ENCODE results near the gene TNS3.

TNS3 gene

DNA sequence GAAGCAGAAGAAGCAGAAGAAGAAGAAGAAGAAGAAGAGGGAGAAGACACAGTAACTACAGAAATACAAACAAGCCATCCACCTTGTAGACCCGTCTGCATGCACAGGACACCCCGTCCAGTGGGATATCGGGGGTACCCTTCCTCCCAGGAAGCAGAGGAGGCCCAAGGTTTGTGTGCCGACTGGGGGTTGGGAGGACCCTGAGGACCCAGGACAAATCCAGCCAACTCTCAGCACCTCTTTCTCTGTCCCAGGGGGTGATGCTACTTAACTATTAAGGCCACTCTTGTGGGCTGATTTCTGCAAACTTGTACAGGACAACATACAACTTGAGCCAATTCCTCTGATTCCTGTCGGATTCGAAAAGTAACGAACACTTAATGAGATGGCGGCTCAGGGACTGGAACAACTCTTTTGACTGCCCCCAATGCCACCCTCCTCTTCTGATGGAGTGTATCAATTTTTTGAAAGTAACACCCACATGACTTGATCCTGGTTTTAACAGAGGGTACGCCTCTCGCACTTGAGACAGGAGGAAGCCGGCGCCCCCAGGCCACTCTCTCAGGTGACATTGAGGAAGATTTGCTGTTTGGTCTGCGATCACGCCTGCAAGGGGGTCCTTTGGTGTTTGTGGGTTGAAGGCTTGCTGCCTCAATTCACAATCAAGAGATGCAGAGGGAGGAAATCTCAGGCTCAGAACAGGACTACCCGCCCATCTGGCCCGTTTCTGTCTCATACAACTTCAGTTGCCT, 192.6 kb downstream of the TNS3 start:
- DNase-seq (ENCODE audit: low read depth, low spot score), result no peak

DNA sequence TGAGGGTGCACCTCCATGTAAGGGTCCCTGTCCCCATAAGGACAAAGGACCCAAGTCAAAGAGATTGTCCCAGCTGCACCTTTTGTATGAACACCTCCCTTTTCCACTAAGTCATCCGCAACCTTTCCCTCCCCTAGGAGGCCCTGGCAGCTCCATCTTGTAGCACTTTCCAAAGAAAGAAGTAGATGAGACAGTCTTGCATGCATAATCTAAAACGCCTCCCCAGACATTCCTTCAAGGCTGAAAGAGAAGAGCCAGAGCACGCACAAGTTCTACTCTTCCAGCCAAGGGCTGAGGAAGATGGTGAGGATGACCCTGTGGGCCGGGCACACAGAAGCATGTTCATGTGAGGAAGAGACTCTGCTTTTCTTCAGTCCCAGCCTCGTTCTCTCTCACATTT, 194.4 kb downstream of the TNS3 start:
- DNase-seq (ENCODE audit: low read depth, low spot score), result no peak

DNA sequence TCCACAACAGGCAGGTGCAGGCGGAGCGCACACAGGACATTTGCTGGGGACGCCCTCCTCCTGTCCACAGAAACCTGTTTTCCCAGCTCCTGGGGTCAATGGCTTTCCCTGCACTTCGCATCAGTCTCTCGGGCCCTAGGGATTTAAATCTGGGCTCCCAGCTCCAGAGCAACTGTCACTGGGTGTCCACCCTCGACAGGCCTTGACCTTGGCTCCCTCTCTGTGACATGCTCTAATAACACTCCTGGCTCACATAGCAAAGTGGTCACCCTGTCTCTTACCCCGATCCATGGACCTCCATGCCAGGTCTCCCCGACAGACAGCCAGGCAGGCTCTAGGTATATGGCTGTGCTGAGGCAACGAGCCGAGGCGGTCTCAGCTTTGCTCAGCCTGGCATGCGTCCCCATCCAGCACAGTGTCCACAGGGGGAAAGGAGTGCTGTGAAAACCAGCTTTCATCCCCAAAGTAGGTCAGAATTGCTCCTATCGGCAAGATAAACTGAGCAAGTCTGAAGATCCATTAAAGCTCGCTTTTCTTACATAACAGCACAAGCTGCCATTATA, 195.6 kb downstream of the TNS3 start:
- DNase-seq (ENCODE audit: low read depth, low spot score), result no peak

DNA sequence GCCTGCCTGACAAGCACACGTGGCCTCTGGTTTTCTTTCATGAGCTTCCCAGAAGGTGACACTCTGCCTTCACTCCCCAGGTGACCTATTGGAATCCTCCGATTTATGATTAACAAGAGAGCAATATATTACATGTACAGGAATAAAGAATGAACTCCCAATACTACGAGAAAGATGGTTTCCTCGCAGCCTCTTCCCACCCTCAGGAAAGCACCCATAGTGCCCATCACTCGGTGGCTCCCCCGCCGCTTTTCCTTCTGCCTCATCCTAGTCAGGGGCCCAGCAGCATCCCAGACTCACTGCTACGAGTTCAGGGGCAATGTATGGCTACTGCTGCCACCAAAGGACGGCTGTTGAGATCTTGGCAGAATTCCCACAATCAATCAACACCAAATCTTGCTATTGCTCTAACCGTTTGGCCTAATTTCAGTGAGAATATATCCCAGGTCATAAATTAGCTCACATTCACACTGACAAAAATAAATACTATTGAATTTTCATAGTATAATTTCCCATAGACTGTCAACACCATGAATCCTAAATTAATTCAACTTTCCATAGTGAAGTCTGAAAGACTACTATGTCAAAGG, 196.3 kb downstream of the TNS3 start:
- no peak for DNase-seq (ENCODE audit: low read depth, low spot score)

DNA sequence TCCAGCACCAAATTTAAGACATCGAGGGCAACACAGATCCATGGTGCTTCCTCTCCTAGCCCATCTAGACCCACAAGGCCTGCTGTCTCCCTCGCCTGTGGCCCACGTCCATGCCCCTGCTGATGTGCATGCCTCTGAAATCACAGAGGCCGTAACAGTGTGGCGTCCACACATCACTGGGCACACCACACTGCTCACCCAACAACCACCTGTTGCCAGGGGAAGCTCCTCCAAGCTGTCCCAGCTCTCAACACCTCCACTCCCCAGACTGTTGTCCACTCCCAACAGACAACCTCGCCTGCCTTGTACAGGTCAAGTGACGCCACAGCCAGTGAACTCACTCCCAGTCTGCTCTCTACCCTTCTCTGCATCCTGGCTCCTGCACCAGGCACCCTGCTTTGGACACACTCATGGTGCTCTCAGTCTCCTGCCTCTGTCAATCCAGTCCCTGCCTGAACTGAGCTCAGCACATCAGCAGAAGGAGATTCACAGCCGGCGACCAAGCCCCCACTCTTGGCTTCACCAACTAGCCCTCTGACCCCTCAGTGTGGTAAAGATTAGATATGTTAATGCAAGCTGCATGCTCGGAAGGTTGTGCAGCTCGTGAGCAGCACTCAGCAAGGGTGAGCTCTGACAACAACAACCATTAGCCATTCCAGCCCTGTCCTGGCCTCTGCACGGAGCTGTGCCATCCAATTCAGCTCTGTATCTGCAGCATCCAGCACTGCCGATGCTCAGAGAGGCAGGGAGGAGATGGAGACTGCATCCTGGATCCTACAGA, 197.0 kb downstream of the TNS3 start:
- no peak for DNase-seq (ENCODE audit: low read depth, low spot score)

DNA sequence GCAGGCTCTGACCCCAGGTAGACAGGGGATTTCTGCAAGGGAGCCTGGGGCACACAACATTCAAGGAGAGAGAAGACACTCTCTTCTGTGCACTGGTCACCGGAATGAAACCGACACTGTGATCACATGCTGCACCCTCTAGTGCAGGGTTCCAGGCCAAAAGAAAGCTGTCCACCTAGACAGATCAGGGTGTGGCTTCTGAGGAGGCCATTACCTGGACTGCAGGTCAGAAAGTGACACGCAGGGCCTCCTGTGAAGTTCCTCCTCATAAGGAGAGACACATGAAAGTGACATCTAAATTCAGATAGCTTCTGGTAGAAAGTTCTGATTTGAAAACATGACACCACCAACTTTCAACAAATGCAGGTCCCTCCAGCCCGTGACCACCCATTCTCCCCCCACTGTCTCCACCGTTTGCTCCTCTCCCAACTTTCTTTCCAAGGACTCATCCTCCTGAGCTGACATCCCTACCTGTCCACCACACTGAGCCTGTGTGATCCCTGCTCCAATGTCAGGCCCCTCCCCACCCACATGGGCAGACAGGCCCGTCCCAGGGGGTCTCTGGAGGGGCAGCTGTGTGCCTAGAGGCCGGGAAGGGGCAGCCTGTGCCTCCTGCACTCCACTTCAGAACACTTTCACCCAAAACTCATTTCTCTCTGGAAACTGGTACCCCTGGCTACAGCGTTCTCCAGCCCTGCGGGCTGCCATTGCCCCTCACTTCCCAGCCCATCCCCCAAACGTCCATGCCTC, 198.0 kb downstream of the TNS3 start:
- DNase-seq (ENCODE audit: low read depth, low spot score), result no peak

DNA sequence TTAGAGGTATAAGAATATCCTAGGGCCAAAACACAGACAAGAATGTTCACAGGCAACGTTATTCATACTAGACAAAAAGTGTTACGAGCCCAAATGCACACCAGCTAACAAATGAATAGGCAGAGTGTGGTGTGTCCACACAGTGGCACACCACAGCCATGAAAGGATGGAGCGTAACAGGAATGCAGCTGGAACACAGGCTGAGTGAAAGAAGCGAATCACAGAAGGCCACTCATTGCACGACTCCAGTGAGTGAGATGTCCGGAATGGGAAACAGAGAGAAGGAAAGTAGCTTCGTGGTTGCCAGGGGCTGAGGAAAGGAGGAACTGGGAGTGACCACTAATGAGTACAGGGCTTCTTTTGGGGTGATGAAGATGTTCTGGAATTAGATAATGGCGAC, 198.8 kb downstream of the TNS3 start:
- peak; percentile 83 for DNase-seq (ENCODE audit: low read depth, low spot score)

DNA sequence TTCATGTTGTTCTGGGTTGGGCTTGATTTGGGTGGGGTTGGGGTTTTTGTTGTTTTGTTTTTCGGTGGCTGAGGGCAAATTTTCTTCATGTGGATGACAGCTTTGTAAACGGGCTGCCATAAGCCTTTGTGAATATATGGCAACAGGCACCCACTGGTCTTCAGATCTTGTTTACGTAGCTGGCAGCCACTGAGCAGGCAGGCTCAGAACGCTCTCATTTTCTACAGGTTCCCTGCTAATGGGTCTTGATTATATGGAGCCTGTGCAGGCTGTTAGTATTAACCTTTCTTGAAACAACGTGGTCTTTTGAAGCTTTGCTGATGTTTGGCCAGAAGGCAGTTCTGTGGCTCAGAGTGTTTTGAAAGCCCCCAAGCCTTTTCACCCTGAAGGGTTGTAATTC, 199.7 kb downstream of the TNS3 start:
- no peak for DNase-seq (ENCODE audit: low read depth, low spot score)

DNA sequence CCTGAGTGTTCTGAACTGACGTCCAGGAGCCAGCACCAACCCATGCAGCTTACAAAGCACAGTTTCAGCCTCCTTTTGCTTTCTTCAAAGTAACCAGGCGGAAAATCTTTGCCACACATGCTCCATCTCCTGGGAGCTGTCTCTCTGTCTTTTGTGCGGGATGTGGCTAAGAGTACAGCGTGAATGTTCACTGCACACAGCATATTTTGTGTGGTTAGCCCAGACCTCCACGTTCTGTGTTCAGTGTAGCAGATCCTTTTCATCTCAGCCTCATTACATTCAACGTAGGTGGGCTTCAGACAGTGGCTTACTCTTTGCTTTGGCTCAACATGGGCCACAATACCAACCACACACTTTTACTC, 200.8 kb downstream of the TNS3 start:
- peak; percentile 79 for DNase-seq (ENCODE audit: low read depth, low spot score)

DNA sequence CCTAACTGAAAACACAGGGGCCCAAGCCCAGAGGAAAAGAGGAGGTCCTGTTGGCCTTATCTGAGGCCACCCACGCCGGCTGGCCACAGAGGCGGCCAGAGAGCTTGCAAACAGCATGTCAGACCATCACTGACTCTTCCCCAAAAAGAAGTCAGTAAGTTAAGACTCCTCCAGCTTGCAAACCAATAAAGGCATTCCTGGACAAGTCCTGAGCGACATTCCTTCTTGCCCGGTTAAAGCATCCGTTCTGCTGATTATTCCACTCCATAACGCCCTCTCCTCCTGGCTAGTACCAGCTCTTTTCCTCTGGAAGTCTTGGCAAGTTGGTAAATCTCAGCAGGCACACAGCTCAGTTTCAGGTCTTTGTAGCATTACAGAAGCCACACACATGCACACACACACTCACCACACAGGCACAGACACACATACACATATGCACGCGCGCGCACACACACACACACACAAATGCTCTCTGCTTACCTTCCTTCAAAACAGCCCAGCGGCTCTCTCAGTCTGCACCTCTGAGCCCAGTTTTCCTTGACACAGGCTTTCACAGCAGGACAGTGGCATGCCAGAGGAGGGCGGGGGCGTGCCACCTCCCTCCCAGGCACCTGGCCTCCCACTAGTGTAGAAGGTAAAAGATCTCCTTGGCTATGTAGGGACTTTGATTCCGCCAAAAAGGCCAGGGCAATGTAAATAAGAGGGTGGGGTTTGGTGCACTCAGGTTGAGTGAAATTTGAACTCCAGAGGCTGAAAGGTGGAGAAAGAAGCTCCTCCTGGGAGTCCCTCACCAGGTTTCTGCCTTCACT, 201.4 kb downstream of the TNS3 start:
- peak; percentile 80 for DNase-seq (ENCODE audit: low read depth, low spot score)

DNA sequence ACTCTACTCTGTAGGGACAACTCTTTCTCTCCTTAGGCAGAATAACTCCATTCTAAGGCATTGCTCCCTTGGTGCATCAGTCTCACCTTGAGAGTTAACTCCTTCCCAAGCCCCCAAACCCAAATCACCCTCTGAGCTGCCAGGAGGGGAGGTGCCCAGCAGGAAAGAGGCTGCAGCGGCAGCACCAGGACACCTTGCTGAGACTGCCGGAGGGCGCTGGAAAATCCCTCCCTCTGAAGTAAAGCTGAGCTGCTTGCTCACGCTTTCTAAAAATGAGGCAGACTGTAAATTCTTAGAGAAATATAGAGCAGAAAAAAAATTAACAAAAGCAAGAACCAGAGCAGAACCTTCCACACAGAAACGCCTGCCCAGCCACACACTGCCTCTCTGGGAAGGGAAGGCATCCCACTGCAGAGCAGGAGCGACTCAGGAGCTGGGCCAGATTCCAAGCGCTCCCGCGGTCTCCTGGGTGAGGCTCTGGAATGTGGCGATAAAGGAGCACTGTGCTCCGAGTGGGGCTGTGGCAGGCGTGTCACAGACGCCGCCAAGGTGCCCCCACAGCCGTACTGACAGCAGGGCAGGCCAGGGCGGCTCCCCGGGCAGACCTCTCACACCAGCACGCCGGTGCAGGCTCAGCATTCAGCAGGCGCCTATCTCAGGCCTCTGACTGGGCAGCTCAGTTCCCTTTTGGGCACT, 202.1 kb downstream of the TNS3 start:
- DNase-seq (ENCODE audit: low read depth, low spot score), result peak; percentile 96

DNA sequence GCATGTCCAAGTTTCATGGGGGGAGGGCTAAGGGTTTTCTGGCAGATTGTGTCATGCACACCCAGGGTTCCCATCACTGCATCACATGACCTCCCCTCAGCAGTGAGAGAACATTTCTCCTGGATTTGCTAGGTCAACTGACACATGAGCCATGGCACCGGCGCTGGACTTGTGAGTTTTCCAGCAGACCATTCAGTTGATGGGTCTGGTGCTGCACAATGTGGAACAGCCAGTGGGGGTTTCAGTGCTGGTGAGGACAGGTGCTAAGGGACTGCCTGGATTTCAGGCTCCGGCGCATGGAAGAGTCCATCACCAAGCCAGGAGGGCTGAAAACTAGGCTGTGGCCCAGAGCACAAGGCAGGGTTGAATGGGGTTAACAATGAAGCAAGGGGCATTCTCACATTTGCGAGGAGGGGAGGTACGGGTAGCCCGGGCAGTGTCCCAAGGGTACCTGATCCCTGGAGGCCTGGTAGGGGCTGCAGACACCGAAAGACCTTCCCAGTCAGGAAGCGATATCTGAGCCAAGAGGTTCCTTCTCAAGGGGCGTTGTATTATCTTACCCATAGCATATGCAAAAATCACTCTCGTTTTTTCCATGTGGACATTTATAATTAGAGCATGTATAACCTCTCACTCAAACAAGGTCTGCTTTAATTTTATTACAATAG, 203.0 kb downstream of the TNS3 start:
- no peak for DNase-seq (ENCODE audit: low read depth, low spot score)

DNA sequence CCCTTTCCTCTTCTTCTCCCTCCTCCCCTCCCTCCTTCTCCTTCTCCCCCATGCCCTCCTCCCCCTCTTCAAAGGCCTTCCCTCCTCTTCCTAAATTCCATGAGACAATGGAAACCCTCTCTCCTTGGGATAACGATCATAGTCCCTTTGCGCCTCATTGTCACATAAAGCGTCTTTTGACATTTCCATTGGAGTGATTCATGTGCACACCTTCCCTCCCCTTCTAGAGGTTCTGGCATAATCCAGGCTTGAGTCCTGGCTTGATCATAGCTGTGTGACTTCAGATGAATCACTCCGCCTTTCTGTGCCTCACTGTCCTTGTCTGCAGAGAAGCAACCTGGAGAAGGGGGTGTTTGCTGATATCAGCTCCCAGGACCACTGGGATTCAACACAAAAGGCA, 204.2 kb downstream of the TNS3 start:
- no peak for DNase-seq (ENCODE audit: low read depth, low spot score)

DNA sequence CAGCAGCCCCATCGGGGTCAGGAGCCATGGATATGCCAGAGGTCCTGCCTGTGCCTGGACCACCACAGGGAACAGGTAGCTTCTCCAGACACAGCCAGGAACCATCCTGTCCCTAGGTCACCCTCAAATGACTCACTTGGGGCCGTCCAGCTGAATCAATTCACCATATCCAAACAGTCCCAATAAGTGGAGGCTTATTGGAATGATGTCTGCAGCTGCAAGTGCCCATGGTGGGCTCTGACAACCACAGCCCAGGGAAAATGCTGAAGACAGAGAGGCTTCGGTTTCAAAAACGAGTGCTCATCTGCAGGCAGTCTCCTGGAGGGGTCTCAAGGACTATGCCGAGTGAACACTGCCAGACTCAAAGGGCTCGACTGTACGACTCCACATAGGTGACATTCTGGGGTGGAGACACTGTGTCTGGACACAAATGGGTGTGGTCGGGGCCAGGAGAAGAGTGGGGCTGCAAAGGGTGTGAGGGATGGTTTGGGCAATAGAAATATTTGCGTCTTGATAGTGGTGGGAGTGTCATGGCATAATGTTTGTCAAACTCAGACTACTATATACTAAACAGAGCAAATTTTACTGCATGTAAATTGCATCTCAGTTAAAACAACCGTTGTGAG, 204.8 kb downstream of the TNS3 start:
- DNase-seq (ENCODE audit: low read depth, low spot score), result no peak

DNA sequence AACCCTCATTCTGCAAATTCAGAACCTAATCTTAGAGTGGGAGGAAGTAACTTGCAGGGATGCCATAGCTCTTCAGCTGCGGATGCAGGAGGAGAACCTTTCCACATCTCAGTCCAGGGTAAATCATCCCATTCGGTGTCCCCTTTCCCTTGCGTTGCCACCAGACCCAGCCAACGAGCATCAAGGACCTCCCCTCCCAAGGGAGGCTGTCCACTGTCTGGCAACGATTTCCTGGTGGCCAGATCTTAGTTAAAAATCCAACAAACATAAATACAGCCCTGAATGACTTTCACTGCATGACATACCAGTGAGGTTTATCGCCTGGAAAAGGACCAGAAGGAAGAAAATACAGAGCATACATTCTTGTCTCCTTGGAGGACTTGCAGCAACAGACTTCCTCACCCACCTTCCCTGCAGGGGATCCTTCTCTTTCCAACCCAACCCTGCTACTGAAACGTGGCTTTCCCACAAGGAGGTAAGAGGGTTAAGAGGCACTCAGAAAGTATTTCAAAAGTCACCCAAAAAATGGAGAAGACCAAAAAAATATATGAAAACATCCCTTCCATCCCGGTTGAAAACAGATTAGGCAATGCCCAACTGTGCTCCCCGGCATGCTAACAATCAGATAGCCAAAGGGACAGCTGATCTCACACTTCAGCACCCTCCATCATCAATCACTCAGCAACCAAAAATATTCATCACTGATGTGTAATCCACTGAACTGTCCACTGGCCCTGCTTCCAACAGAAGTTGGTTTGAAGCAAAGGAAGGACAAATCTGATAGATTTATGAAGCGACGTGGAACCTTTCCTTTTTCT, 206.6 kb downstream of the TNS3 start:
- DNase-seq (ENCODE audit: low read depth, low spot score), result peak; percentile 50

DNA sequence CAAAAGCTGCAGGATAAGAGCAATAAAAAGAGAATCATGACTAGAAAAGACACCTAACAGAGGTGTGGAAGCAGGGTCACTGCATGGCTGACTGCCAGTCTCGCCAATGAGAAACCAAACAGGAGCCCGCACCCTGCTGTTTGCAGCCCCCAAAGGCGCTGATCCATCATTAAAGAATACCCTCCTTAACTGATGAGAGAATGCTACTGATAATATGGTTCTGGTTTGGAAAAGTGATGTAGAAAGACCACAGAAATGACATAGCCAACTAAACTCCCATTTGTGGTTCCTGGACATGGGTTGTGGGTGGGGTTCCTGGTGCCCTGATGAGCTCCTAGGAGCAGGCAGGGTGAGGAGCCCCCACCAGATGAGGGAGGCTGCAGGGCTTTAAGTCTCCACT, 207.4 kb downstream of the TNS3 start:
- DNase-seq (ENCODE audit: low read depth, low spot score), result no peak

DNA sequence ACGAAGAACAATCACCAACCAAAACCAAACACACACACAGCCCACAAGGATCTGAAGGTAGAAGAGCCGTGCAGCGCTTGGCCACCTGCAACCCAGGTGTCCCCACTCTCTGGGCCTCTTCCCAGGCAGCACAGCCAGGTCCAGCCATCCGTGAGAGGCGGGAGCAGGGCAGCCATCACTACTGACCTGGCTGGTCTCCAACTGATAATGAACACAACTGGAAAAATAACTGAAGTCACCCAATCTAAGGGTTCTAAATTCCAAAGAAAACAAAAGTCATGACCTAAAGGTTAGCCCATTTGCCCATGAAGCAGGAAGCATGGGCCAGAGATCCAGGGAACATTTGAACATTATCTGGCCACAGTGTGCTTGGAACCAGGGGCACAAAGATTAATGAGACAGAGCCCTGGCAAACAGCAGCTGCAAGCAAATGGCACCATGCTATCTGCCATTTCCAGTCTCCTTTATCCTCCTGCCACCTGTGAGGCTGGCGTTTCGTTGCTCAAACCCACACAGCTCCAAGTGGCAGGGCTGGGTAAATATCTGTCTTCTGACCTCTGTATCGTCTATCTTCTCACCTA, 207.9 kb downstream of the TNS3 start:
- DNase-seq (ENCODE audit: low read depth, low spot score), result no peak

DNA sequence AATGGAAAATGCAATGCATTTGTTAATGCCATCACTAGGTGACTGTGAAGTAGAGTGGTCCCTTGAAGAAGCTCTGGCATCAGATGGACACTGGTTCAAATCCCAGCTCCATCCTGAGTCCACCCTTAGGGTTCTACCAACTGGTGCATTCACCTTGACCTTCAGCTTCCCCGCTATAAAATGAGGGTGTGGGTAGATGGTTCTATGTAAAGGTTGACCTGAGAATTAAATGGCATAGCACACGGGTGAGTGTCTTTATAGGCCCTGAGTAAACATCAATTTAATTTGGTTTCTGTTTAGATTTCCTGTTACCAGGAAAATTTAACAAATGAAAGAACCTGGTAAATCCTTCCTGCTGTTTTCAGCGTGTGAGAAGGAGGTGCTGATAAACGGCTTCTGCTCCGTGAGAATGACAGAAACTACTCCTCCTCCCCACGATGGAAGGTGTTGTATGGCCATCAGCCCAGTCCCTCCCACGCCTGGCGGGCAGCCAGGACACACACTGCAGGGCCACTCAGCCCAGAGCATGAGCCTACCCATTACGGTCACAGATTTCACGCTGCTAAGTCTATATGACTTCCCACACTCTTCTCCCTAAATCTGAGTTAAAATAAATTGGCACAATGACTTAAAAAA, 210.1 kb downstream of the TNS3 start:
- peak; percentile 76 for DNase-seq (ENCODE audit: low read depth, low spot score)

Data from astrocyte of the hippocampus (primary cell).